Globus pallidus (tissue), 1 donor: ENCODE measurements around the gene OR51T1.
"Not testable (repeated sequence)": the region's sequence is repeated elsewhere in the genome, so short reads cannot be mapped to it uniquely, and the experiment has no call there.

Source experiments
- DNase-seq: peaks from one replicate; pipeline ENCODE4 v3.0.0-alpha.2; 2015; ENCODE audit warnings: low spot score

Gene OR51T1

GRCh38 chr11:4881860-4882500 lies at the start of gene OR51T1:
OR51T1 (plus strand) TSS chr11:4881900; CDS start chr11:4881900, 0 bp downstream.
- DNase-seq = no peak

GRCh38 chr11:4839851-4840549 lies 41.7 kb upstream of the OR51T1 start:
- no peak for DNase-seq

- no peak for DNase-seq
Observed at GRCh38 chr11:4848908-4849532, 32.7 kb upstream of the OR51T1 start, which contains the start of gene OR51S1. OR51S1 (minus strand) TSS chr11:4849208; CDS start chr11:4849208, 0 bp downstream.

GRCh38 chr11:4851033-4851432 lies 30.7 kb upstream of the OR51T1 start:
- DNase-seq = no peak

GRCh38 chr11:4854286-4854685 lies 27.4 kb upstream of the OR51T1 start:
- DNase-seq = not testable (repeated sequence)

GRCh38 chr11:4862447-4863236 lies 19.1 kb upstream of the OR51T1 start:
- DNase-seq = no peak

GRCh38 chr11:4863876-4864275 lies 17.8 kb upstream of the OR51T1 start:
- no peak for DNase-seq

- no peak for DNase-seq
Observed at GRCh38 chr11:4865855-4866254, 15.8 kb upstream of the OR51T1 start.

GRCh38 chr11:4881188-4881587 lies 512 bp upstream of the OR51T1 start:
- no peak for DNase-seq

- DNase-seq = no peak
Observed at GRCh38 chr11:4882543-4882942, 843 bp downstream of the OR51T1 start.

- no peak for DNase-seq
Observed at GRCh38 chr11:4884361-4884760, 2.7 kb downstream of the OR51T1 start.

- no peak for DNase-seq
Observed at GRCh38 chr11:4886186-4886585, 4.5 kb downstream of the OR51T1 start.

GRCh38 chr11:4887591-4887990 lies 5.9 kb downstream of the OR51T1 start:
- no peak for DNase-seq

- no peak for DNase-seq
Observed at GRCh38 chr11:4890279-4890678, 8.6 kb downstream of the OR51T1 start.

GRCh38 chr11:4891996-4892640 lies 10.4 kb downstream of the OR51T1 start:
- no peak for DNase-seq

GRCh38 chr11:4903484-4903883 lies 21.8 kb downstream of the OR51T1 start, which contains the start of gene OR51A7:
OR51A7 (plus strand) TSS chr11:4903783; CDS start chr11:4907370, 3,587 bp downstream.
- DNase-seq = no peak

- no peak for DNase-seq
Observed at GRCh38 chr11:4916581-4916980, 34.9 kb downstream of the OR51T1 start.

GRCh38 chr11:4919250-4919649 lies 37.5 kb downstream of the OR51T1 start, which contains the start of gene OR51G2:
OR51G2 (minus strand) TSS chr11:4919350; CDS start chr11:4915663, 3,687 bp downstream.
- no peak for DNase-seq

GRCh38 chr11:4921796-4922195 lies 40.1 kb downstream of the OR51T1 start:
- DNase-seq = no peak

- DNase-seq = no peak
Observed at GRCh38 chr11:4922304-4922703, 40.6 kb downstream of the OR51T1 start.

GRCh38 chr11:4924239-4924638 lies 42.5 kb downstream of the OR51T1 start, which contains the start of gene OR51G1:
OR51G1 (minus strand) TSS chr11:4924339; CDS start chr11:4924339, 0 bp downstream.
- DNase-seq = no peak
